22Rv1 (cell line): ENCODE measurements around the gene GLIS1.

Source experiments
- H3K27ac ChIP-seq: fragments of 450-650 bp; 2 replicates; pipeline ENCODE4 v1.5.1; 2017
- CTCF ChIP-seq: fragments of 450-650 bp; IDR thresholded peaks from 2 replicates; pipeline ENCODE4 v1.5.1; 2017; ENCODE audit warnings: mild to moderate bottlenecking
- ZFX ChIP-seq: fragments of 450-650 bp; IDR thresholded peaks from 2 replicates; pipeline ENCODE4 v1.6.1; 2017; ENCODE audit warnings: antibody characterized with exemption, borderline replicate concordance

GLIS1 gene

GRCh38 chr1:53642607-53643006 lies 96.4 kb downstream of the GLIS1 start:
- H3K27ac ChIP-seq = no peak overlapping the region

GRCh38 chr1:53642215-53642555 lies 96.8 kb downstream of the GLIS1 start:
- no peak overlapping the region for H3K27ac ChIP-seq
- TF ChIP-seq CTCF (no peak), ZFX (no peak)

More at GRCh38 chr1:53642607-53643006, 96.4 kb downstream of the GLIS1 start:
- no peak for TF ChIP-seq ZFX
- TF ChIP-seq CTCF = no peak

- no peak for TF ChIP-seq ZFX
- no peak for TF ChIP-seq CTCF
- no peak overlapping the region for H3K27ac ChIP-seq
These were observed 97.3 kb downstream of the GLIS1 start for GRCh38 chr1:53641481-53642214.

- H3K27ac ChIP-seq = no peak overlapping the region
- no peak for TF ChIP-seq CTCF
- TF ChIP-seq ZFX = no peak
These were observed 98.3 kb downstream of the GLIS1 start for GRCh38 chr1:53640701-53641075.

- H3K27ac ChIP-seq = no peak overlapping the region
- TF ChIP-seq CTCF = no peak
- TF ChIP-seq ZFX = no peak
These were observed 98.8 kb downstream of the GLIS1 start for GRCh38 chr1:53639996-53640700.

- TF ChIP-seq ZFX (no peak), CTCF (peak; percentile 5; the same call in 1 of the 2 replicates)
- no peak overlapping the region for H3K27ac ChIP-seq
These were observed 99.7 kb downstream of the GLIS1 start for GRCh38 chr1:53639251-53639763.
